Activated T-helper 1 cell treated with anti-CD3 and anti-CD28 coated beads, Interleukin-12 subunit alpha, Interleukin-12 subunit beta, Interleukin-2, Interleukin-4 antibody, amounts not matched to agents 30 ng/mL and 10 ng/mL and 1 ng/mL, durations not matched to agents 14 hours and 24 hours and 36 hours (primary cell): ENCODE results near the gene HNRNPM. TPM values are rescaled to one million over a fixed set of nuclear protein-coding genes. Genes with fewer than 3 reads are reported as not detected.

Experiments
- DNase-seq: peaks from one replicate; pipeline ENCODE4 v3.0.0; 2021; ENCODE audit warnings: low spot score
- H3K27ac Mint-ChIP-seq: one replicate; pipeline ENCODE4 v1.8.0; 2021; ENCODE audit warnings: mild to moderate bottlenecking, mixed read lengths
- H3K27me3 Mint-ChIP-seq: one replicate; pipeline ENCODE4 v1.8.0; 2022; ENCODE audit warnings: mild to moderate bottlenecking, moderate library complexity, mixed read lengths; ENCODE audit not compliant: insufficient read depth
- H3K36me3 Mint-ChIP-seq: one replicate; pipeline ENCODE4 v1.8.0; 2021; ENCODE audit warnings: low read depth, mixed read lengths
- H3K4me1 Mint-ChIP-seq: one replicate; pipeline ENCODE4 v1.8.0; 2021; ENCODE audit warnings: low read depth, mixed read lengths
- H3K4me3 Mint-ChIP-seq: one replicate; pipeline ENCODE4 v1.8.0; 2021; ENCODE audit warnings: mild to moderate bottlenecking, moderate library complexity, mixed read lengths
- H3K9me3 Mint-ChIP-seq: one replicate; pipeline ENCODE4 v1.8.0; 2021; ENCODE audit warnings: mixed read lengths
- intact Hi-C: fragments of 100-400 bp; cut with micrococcal nuclease; formaldehyde crosslinking; loops from one replicate; pipeline ENCODE4 v1.15.1; 2024
- total RNA-seq: library from RNA; stranded (reverse); gene quantifications from 2 replicates; pipeline ENCODE4 v1.2.3, GENCODE V29; 2022

Gene HNRNPM
- total RNA-seq, 1 donor from 2014 or later: 323 TPM

GRCh38 chr19:8486661-8487136, 41.9 kb downstream of the HNRNPM start:
- H3K27me3 Mint-ChIP-seq: no peaks in the 10 kb centered on the region
- H3K4me1 Mint-ChIP-seq: peaks cover 21% of the 10 kb centered on the region
- intact Hi-C loops: loop anchor here (5.0 to 10.0 kb wide), 2 partner anchors 34 to 222 kb away; no protein-coding TSS in a partner anchor
- no peak for DNase-seq
- H3K4me3 Mint-ChIP-seq: peak overlapping the region; percentile 56
- H3K9me3 Mint-ChIP-seq: no peaks in the 10 kb centered on the region
- H3K27ac Mint-ChIP-seq: peak overlapping the region; percentile 82
- H3K36me3 Mint-ChIP-seq: peaks cover 27% of the 10 kb centered on the region

- peaks cover 24% of the 10 kb centered on the region for H3K36me3 Mint-ChIP-seq
- intact Hi-C loops: loop anchor here (5.0 to 10.0 kb wide), 2 partner anchors 35 to 222 kb away; no protein-coding TSS in a partner anchor
- H3K9me3 Mint-ChIP-seq: no peaks in the 10 kb centered on the region
- peak overlapping the region; percentile 56 for H3K4me3 Mint-ChIP-seq
- no peaks in the 10 kb centered on the region for H3K27me3 Mint-ChIP-seq
- H3K27ac Mint-ChIP-seq: peak overlapping the region; percentile 82
- peak; percentile 21 for DNase-seq
- peaks cover 21% of the 10 kb centered on the region for H3K4me1 Mint-ChIP-seq
Observed at GRCh38 chr19:8487137-8487851, 42.5 kb downstream of the HNRNPM start.

- Mint-ChIP-seq H3K27me3 (no peaks in the 10 kb centered on the region), H3K9me3 (no peaks in the 10 kb centered on the region), H3K27ac (peak overlapping the region; percentile 82), H3K4me3 (no peak overlapping the region), H3K4me1 (peaks cover 21% of the 10 kb centered on the region), H3K36me3 (peaks cover 18% of the 10 kb centered on the region)
- intact Hi-C loops: loop anchor here (5.0 to 10.0 kb wide), 2 partner anchors 36 to 224 kb away; no protein-coding TSS in a partner anchor
- no peak for DNase-seq
Observed at GRCh38 chr19:8488365-8488764, 43.6 kb downstream of the HNRNPM start.

- H3K27ac Mint-ChIP-seq: no peak overlapping the region
- no peaks in the 10 kb centered on the region for H3K27me3 Mint-ChIP-seq
- H3K9me3 Mint-ChIP-seq: no peaks in the 10 kb centered on the region
- peaks cover 21% of the 10 kb centered on the region for H3K4me1 Mint-ChIP-seq
- H3K4me3 Mint-ChIP-seq: no peak overlapping the region
- H3K36me3 Mint-ChIP-seq: peaks cover 18% of the 10 kb centered on the region
- DNase-seq: no peak
- intact Hi-C loops: loop anchor here (5.0 to 10.0 kb wide), 2 partner anchors 37 to 225 kb away; no protein-coding TSS in a partner anchor
Observed at GRCh38 chr19:8489561-8490394, 45.0 kb downstream of the HNRNPM start.

GRCh38 chr19:8490395-8490760, 45.6 kb downstream of the HNRNPM start:
- H3K27ac Mint-ChIP-seq: no peak overlapping the region
- no peak for DNase-seq
- H3K4me1 Mint-ChIP-seq: peaks cover 21% of the 10 kb centered on the region
- H3K4me3 Mint-ChIP-seq: no peak overlapping the region
- peaks cover 18% of the 10 kb centered on the region for H3K36me3 Mint-ChIP-seq
- intact Hi-C loops: no loop called here
- H3K9me3 Mint-ChIP-seq: no peaks in the 10 kb centered on the region
- H3K27me3 Mint-ChIP-seq: no peaks in the 10 kb centered on the region

GRCh38 chr19:8490873-8491272, 46.1 kb downstream of the HNRNPM start:
- DNase-seq: no peak
- H3K27ac Mint-ChIP-seq: peak overlapping the region; percentile 48
- no peak overlapping the region for H3K4me3 Mint-ChIP-seq
- peaks cover 18% of the 10 kb centered on the region for H3K36me3 Mint-ChIP-seq
- intact Hi-C loops: no loop called here
- no peaks in the 10 kb centered on the region for H3K9me3 Mint-ChIP-seq
- H3K27me3 Mint-ChIP-seq: no peaks in the 10 kb centered on the region
- H3K4me1 Mint-ChIP-seq: peaks cover 21% of the 10 kb centered on the region

- DNase-seq: no peak
- Mint-ChIP-seq H3K36me3 (peaks cover 14% of the 10 kb centered on the region), H3K27me3 (no peaks in the 10 kb centered on the region), H3K27ac (no peak overlapping the region), H3K9me3 (no peaks in the 10 kb centered on the region), H3K4me1 (peaks cover 16% of the 10 kb centered on the region), H3K4me3 (no peak overlapping the region)
- intact Hi-C loops: no loop called here
Observed at GRCh38 chr19:8491574-8491973, 46.8 kb downstream of the HNRNPM start.

- Mint-ChIP-seq H3K27ac (no peak overlapping the region), H3K4me3 (no peak overlapping the region), H3K27me3 (no peaks in the 10 kb centered on the region), H3K9me3 (no peaks in the 10 kb centered on the region), H3K4me1 (no peaks in the 10 kb centered on the region), H3K36me3 (no peaks in the 10 kb centered on the region)
- intact Hi-C loops: no loop called here
- DNase-seq: no peak
Observed at GRCh38 chr19:8494158-8494557, 49.4 kb downstream of the HNRNPM start.

GRCh38 chr19:8498295-8498694, 53.5 kb downstream of the HNRNPM start:
- no peaks in the 10 kb centered on the region for H3K9me3 Mint-ChIP-seq
- H3K4me1 Mint-ChIP-seq: peaks cover 6% of the 10 kb centered on the region
- intact Hi-C loops: no loop called here
- no peak overlapping the region for H3K27ac Mint-ChIP-seq
- H3K27me3 Mint-ChIP-seq: no peaks in the 10 kb centered on the region
- H3K4me3 Mint-ChIP-seq: no peak overlapping the region
- no peak for DNase-seq
- no peaks in the 10 kb centered on the region for H3K36me3 Mint-ChIP-seq

GRCh38 chr19:8499048-8499833, 54.5 kb downstream of the HNRNPM start:
- Mint-ChIP-seq H3K4me3 (no peak overlapping the region), H3K4me1 (peaks cover 6% of the 10 kb centered on the region), H3K36me3 (no peaks in the 10 kb centered on the region), H3K27me3 (no peaks in the 10 kb centered on the region), H3K9me3 (no peaks in the 10 kb centered on the region), H3K27ac (no peak overlapping the region)
- no peak for DNase-seq
- intact Hi-C loops: no loop called here

GRCh38 chr19:8500158-8500557, 55.4 kb downstream of the HNRNPM start:
- intact Hi-C loops: no loop called here
- no peak overlapping the region for H3K27ac Mint-ChIP-seq

GRCh38 chr19:8501516-8501915, 56.7 kb downstream of the HNRNPM start:
- Mint-ChIP-seq H3K9me3 (no peaks in the 10 kb centered on the region), H3K36me3 (peaks cover 2% of the 10 kb centered on the region), H3K4me3 (no peak overlapping the region), H3K27ac (no peak overlapping the region), H3K4me1 (peaks cover 14% of the 10 kb centered on the region), H3K27me3 (no peaks in the 10 kb centered on the region)
- intact Hi-C loops: no loop called here
- DNase-seq: no peak

More at GRCh38 chr19:8500158-8500557, 55.4 kb downstream of the HNRNPM start:
- DNase-seq: no peak
- no peaks in the 10 kb centered on the region for H3K27me3 Mint-ChIP-seq
- H3K4me1 Mint-ChIP-seq: peaks cover 9% of the 10 kb centered on the region
- no peaks in the 10 kb centered on the region for H3K36me3 Mint-ChIP-seq
- no peak overlapping the region for H3K4me3 Mint-ChIP-seq
- no peaks in the 10 kb centered on the region for H3K9me3 Mint-ChIP-seq
